ENCODE measurements around the gene RRBP1.
A peak's percentile ranks its signal among the peaks of the same experiment; 100 is the strongest.

Gene RRBP1

GRCh38 chr20:17617212-17617867 is 64.7 kb downstream of the RRBP1 start:
- DNase-seq, result peak; percentile 53

- no peak for DNase-seq
Observed at GRCh38 chr20:17616480-17617211, 65.4 kb downstream of the RRBP1 start.

DNA sequence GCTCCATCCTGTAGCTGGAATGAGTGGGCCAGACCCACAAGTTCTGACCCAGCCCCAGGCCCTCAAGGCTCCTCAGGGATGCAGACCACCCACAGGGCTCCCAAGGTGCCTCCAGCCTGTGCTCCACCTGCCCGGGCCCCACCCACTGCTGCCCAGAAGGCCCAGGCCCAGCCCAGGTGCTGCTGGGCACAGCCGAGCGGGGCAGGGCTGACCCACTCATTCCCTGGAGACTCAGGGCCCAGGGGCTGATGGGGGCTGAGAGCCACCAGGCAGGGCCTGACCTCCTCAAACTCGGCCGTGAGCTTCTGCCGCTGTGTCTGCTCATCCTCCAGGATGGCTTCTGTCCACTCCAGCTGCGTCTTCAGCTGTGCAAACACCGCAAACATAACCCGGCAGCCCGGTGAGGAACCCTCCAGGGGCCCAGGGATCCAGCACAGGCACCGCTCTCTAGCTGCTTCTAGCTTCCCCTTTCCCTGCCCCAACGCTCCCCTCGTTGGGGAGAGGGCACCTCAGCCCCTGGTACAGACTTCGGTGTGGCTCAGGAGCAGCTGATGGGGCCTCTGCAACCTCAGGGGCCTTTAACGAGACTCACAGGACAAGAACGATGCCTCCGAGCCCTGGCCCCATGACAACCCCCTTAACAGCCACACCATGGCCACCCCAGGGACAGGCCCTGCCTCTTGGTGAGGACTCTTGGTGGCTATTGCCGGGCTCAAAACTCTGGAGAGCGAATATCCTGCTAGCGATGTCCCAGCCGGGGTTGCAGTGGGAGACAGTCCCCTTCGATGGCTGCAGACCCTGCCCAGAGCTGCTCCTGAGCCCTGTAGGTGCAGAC is 66.2 kb downstream of the RRBP1 start:
- DNase-seq, result no peak

GRCh38 chr20:17614812-17615644 is 67.0 kb downstream of the RRBP1 start:
- no peak for DNase-seq

GRCh38 chr20:17614176-17614811 is 67.7 kb downstream of the RRBP1 start:
- DNase-seq, result no peak

DNA sequence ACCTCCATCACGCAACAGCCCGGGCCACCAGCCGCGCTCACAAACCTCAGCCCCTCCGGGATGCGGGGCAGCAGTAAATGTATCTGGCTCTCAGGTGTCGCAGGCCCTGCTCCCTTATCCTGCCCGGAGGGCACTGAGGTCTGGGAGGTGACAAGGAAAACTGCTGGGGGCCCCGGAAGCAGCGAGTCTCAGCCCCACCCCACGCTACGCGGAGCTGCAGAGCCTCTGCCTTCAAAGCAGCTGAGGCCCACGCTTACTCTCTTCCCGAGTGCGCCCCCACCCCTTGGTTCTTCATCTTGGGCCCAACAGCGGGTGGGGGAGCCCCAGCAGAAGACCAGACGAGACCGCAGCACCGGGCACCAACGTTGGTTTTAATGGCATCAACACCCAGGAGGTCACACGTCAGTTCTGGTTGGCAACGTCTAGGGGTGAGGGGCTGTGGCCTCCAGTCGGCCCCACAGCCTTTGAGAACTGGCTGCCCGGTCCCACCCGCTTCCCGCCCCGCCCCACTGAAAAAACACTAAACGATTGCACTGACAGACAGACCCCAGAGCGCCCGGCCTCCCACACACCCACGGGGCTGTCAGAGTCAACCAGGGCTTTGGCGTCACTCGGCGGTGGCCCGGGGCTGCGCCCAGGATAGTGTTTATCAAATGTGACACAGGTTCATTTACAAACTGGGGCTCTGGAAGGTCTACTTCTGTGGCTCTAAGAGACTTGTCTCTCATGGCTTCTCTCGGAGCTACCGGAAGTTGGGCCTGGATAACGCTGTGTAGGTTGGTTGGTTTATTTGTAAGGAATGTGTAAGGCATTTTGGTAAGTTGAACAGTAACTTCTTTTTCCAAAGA is 68.5 kb downstream of the RRBP1 start:
- no peak for DNase-seq

GRCh38 chr20:17612992-17613327 is 69.1 kb downstream of the RRBP1 start:
- DNase-seq, result no peak

DNA sequence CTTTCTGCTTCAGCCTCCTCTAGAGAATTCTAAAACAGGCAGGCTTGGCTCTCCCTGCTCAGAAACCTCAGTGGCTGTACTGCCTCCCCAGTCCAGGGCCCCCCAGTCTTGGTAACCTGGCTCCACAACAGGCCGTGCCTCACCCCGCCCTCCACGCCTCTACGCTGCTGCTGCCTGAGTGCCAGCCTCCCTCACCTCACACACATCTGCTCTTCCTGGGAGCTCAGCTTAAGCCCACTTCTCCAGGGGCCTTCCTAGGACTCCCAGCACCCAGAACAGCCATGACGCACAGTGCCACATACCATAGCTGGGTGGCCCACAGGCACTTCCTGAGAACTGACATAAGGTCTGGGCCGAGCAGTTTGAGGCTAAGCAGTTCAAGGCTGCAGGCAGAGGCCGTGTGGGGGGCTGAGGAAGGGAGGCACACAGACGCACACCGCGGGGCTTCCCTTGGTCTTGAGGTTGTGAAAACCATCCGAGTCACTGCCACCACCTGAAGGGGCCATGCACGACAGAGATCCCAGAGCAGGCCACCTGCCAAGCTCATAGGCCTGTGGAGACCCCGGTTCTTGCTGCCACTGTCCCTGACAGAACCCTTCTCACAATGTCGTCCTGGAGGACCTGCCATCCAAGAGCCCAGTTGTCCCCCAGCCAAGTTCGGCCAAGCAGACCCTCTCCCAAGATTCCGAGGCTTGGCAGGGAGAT is 69.6 kb downstream of the RRBP1 start:
- no peak for DNase-seq

GRCh38 chr20:17611540-17612286 is 70.3 kb downstream of the RRBP1 start:
- DNase-seq, result peak; percentile 38

GRCh38 chr20:17611290-17611539 is 70.8 kb downstream of the RRBP1 start:
- no peak for DNase-seq

GRCh38 chr20:17610566-17611289 is 71.3 kb downstream of the RRBP1 start:
- DNase-seq, result peak; percentile 60

DNA sequence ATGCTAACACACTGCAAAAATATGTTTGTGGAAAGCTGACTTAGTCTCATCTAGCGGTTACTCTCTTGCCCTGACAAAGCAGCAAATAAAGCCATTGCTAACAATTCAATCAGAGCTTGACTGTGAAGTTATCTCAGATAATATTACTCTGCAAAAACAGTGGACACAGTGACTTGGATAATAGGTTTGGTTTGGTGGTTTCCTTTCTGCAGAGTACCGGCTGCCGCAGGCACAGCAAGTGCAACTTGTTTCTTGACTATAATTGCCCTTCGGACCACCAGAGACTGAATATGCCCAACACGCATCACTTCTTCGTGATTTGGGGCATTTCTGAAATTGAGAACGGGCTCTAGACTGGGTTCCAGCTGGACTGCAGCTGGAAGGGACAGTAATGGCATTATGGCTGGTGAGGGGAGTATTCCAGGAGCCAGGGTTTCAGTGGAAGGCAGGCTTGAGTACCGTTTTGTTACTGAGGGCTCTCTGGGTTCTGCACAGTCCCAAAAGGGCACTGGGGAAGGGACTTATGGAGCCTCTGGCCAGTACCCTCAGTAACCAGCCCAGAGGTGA is 72.1 kb downstream of the RRBP1 start:
- DNase-seq, result no peak

DNA sequence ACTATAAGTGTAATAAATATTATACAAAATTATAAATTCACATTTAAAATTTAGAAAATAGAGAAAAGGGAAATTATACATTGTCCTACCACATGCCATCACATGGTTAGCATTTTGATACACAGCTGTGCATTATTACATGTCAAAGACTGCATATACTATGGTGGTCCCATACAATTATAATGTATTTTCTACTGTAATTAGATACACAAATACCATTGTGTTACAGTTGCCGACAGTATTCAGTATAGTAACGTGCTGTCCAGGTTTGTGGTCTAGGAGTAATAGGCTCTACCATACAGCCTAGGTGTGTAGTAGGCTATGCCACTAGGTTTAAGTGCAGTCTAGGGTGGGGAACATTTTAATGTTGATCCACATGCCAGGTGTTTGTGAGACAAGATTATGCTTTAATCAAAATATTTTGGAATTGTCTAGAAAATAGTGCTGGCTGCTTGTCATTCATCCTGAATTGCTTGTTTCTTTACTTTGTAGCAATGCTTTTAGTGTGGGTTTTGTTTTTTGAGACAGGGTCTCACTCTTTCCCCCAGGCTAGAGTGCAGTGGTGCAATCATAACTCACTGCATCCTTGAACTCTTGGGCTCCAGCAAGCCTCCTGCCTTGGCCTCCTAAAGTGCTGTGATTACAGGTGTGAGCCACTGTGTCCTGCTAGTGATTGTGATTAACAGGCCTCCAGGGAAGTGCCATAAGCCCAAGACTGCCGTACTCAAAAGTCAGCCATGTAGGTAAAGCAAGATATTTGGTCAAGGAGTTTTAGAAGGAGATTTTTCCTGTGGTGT is 73.1 kb downstream of the RRBP1 start:
- no peak for DNase-seq

GRCh38 chr20:17606001-17606400 is 76.0 kb downstream of the RRBP1 start:
- DNase-seq, result no peak

GRCh38 chr20:17605131-17605660 is 76.8 kb downstream of the RRBP1 start:
- no peak for DNase-seq

DNA sequence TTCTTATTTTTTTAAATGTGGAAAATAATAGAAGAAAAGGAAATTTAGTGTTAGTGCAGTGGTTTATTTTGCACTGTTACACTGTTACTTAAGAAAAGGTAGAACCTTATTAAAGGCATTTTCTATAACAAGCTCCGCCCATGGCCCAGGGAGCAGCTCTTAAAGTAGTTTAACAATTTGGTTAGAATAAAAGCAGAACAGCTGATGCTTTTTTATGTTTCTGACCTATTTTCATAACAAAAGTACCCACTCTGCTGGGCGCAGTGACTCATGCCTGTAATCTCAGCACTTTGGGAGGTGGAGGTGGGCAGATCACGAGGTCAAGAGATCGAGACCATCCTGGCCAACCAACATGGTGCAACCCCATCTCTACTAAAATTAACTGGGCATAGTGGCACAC is 79.5 kb downstream of the RRBP1 start:
- DNase-seq, result no peak

- no peak for DNase-seq
Observed at GRCh38 chr20:17601957-17602356, 80.1 kb downstream of the RRBP1 start.

DNA sequence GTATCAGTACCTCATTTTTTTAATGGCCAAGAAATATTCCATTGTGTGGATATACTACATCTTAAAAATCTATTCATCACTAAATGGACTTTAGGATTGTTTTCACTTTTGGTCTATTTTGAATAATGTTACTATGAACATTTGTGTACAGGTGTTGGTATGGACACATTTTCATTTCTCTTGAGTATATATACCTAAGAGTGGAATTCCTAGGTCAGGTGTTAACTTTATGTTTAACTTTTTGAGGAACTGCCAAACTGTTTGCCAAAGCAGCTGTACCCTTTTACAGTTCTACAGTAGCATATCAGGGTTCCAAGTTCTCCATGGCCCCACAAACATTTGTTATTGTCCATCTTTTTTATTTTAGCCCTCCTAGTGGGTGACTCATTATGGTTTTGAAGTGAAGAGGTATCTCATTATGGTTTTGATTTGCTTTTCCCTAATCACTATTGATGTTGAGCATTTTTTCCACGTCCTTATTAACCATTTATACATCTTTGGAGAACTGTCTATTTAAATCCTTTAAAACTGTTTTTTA is 84.0 kb downstream of the RRBP1 start:
- DNase-seq, result no peak
